ENCODE results near the gene GOLGA6L22. TPM values are rescaled to one million over a fixed set of nuclear protein-coding genes. Genes with fewer than 3 reads are reported as not detected.
A peak's percentile ranks its signal among the peaks of the same experiment; 100 is the strongest.
"Not testable (repeated sequence)": the region's sequence is repeated elsewhere in the genome, so short reads cannot be mapped to it uniquely, and the experiment has no call there.

GOLGA6L22 gene
- total RNA-seq, result not detected

- H3K9me3 Mint-ChIP-seq (ENCODE audit: low read depth); intact Hi-C loops (cut with DNase I, micrococcal nuclease); H3K4me3 Mint-ChIP-seq; CTCF ChIA-PET; H3K27ac Mint-ChIP-seq; H3K4me1 Mint-ChIP-seq; DNase-seq; ATAC-seq; H3K36me3 Mint-ChIP-seq (ENCODE audit: low read depth); H3K27me3 Mint-ChIP-seq; POLR2A ChIA-PET: not testable (repeated sequence)
Measured at GRCh38 chr15:22458603-22459002, at the start of gene GOLGA6L22. TSS of gene GOLGA6L22 (plus strand) at chr15:22458903. CDS start at chr15:22458994, 91 bp downstream.

GRCh38 chr15:22417288-22417687, 41.4 kb upstream of the GOLGA6L22 start:
- intact Hi-C loops (cut with DNase I, micrococcal nuclease); H3K36me3 Mint-ChIP-seq (ENCODE audit: low read depth); H3K4me1 Mint-ChIP-seq; ATAC-seq; H3K4me3 Mint-ChIP-seq; H3K27ac Mint-ChIP-seq; H3K9me3 Mint-ChIP-seq (ENCODE audit: low read depth); CTCF ChIA-PET; DNase-seq; POLR2A ChIA-PET; H3K27me3 Mint-ChIP-seq: not testable (repeated sequence)

- DNase-seq; H3K36me3 Mint-ChIP-seq (ENCODE audit: low read depth); POLR2A ChIA-PET; H3K27me3 Mint-ChIP-seq; H3K4me1 Mint-ChIP-seq; intact Hi-C loops (cut with DNase I, micrococcal nuclease); ATAC-seq; CTCF ChIA-PET; H3K9me3 Mint-ChIP-seq (ENCODE audit: low read depth); H3K27ac Mint-ChIP-seq; H3K4me3 Mint-ChIP-seq: not testable (repeated sequence)
Measured at GRCh38 chr15:22417795-22418194, 40.9 kb upstream of the GOLGA6L22 start.

GRCh38 chr15:22418212-22418611, 40.5 kb upstream of the GOLGA6L22 start:
- ATAC-seq; H3K27ac Mint-ChIP-seq; H3K36me3 Mint-ChIP-seq (ENCODE audit: low read depth); H3K27me3 Mint-ChIP-seq; H3K9me3 Mint-ChIP-seq (ENCODE audit: low read depth); DNase-seq; H3K4me1 Mint-ChIP-seq; intact Hi-C loops (cut with DNase I, micrococcal nuclease); H3K4me3 Mint-ChIP-seq; POLR2A ChIA-PET; CTCF ChIA-PET: not testable (repeated sequence)

- POLR2A ChIA-PET; CTCF ChIA-PET; H3K4me3 Mint-ChIP-seq; H3K36me3 Mint-ChIP-seq (ENCODE audit: low read depth); H3K4me1 Mint-ChIP-seq; DNase-seq; intact Hi-C loops (cut with DNase I, micrococcal nuclease); H3K27me3 Mint-ChIP-seq; H3K27ac Mint-ChIP-seq; ATAC-seq; H3K9me3 Mint-ChIP-seq (ENCODE audit: low read depth): not testable (repeated sequence)
Measured at GRCh38 chr15:22418666-22419065, 40.0 kb upstream of the GOLGA6L22 start.

- CTCF ChIA-PET; H3K9me3 Mint-ChIP-seq (ENCODE audit: low read depth); H3K4me1 Mint-ChIP-seq; ATAC-seq; H3K27me3 Mint-ChIP-seq; DNase-seq; intact Hi-C loops (cut with DNase I, micrococcal nuclease); H3K4me3 Mint-ChIP-seq; H3K36me3 Mint-ChIP-seq (ENCODE audit: low read depth); H3K27ac Mint-ChIP-seq; POLR2A ChIA-PET: not testable (repeated sequence)
Measured at GRCh38 chr15:22420340-22420739, 38.4 kb upstream of the GOLGA6L22 start.

GRCh38 chr15:22429426-22429825, 29.3 kb upstream of the GOLGA6L22 start:
- intact Hi-C loops (cut with DNase I, micrococcal nuclease); H3K27me3 Mint-ChIP-seq; CTCF ChIA-PET; H3K4me3 Mint-ChIP-seq; H3K4me1 Mint-ChIP-seq; POLR2A ChIA-PET; ATAC-seq; DNase-seq; H3K9me3 Mint-ChIP-seq (ENCODE audit: low read depth); H3K36me3 Mint-ChIP-seq (ENCODE audit: low read depth); H3K27ac Mint-ChIP-seq: not testable (repeated sequence)

- ATAC-seq, result not testable (repeated sequence)
Measured at GRCh38 chr15:22431687-22432086, 27.0 kb upstream of the GOLGA6L22 start.

GRCh38 chr15:22494490-22495113, 35.9 kb downstream of the GOLGA6L22 start:
- H3K27me3 Mint-ChIP-seq; H3K27ac Mint-ChIP-seq; CTCF ChIA-PET; H3K4me1 Mint-ChIP-seq; H3K9me3 Mint-ChIP-seq (ENCODE audit: low read depth); H3K36me3 Mint-ChIP-seq (ENCODE audit: low read depth); intact Hi-C loops (cut with DNase I, micrococcal nuclease); POLR2A ChIA-PET: not testable (repeated sequence)
- peak; percentile 60 for ATAC-seq
- peak; percentile 51 for DNase-seq
- H3K4me3 Mint-ChIP-seq, result peak overlapping the region; percentile 55

More at GRCh38 chr15:22431687-22432086, 27.0 kb upstream of the GOLGA6L22 start:
- H3K27me3 Mint-ChIP-seq; POLR2A ChIA-PET; CTCF ChIA-PET; intact Hi-C loops (cut with DNase I, micrococcal nuclease); H3K9me3 Mint-ChIP-seq (ENCODE audit: low read depth); H3K27ac Mint-ChIP-seq; H3K4me3 Mint-ChIP-seq; H3K4me1 Mint-ChIP-seq; H3K36me3 Mint-ChIP-seq (ENCODE audit: low read depth); DNase-seq: not testable (repeated sequence)

- ATAC-seq; H3K9me3 Mint-ChIP-seq (ENCODE audit: low read depth); H3K4me1 Mint-ChIP-seq; CTCF ChIA-PET; DNase-seq; POLR2A ChIA-PET; H3K4me3 Mint-ChIP-seq; H3K27ac Mint-ChIP-seq; H3K36me3 Mint-ChIP-seq (ENCODE audit: low read depth); intact Hi-C loops (cut with DNase I, micrococcal nuclease); H3K27me3 Mint-ChIP-seq: not testable (repeated sequence)
Measured at GRCh38 chr15:22497200-22497599, 38.5 kb downstream of the GOLGA6L22 start.

- intact Hi-C loops (cut with DNase I, micrococcal nuclease); H3K36me3 Mint-ChIP-seq (ENCODE audit: low read depth); DNase-seq; CTCF ChIA-PET; H3K27ac Mint-ChIP-seq; ATAC-seq; H3K4me3 Mint-ChIP-seq; H3K9me3 Mint-ChIP-seq (ENCODE audit: low read depth); POLR2A ChIA-PET; H3K27me3 Mint-ChIP-seq; H3K4me1 Mint-ChIP-seq: not testable (repeated sequence)
Measured at GRCh38 chr15:22498220-22498925, 39.7 kb downstream of the GOLGA6L22 start.

GRCh38 chr15:22502272-22502671, 43.6 kb downstream of the GOLGA6L22 start:
- POLR2A ChIA-PET; H3K4me1 Mint-ChIP-seq; H3K4me3 Mint-ChIP-seq; intact Hi-C loops (cut with DNase I, micrococcal nuclease); H3K36me3 Mint-ChIP-seq (ENCODE audit: low read depth); H3K9me3 Mint-ChIP-seq (ENCODE audit: low read depth); H3K27me3 Mint-ChIP-seq; DNase-seq; CTCF ChIA-PET; H3K27ac Mint-ChIP-seq; ATAC-seq: not testable (repeated sequence)

All from activated CD4-positive, alpha-beta T cell treated with anti-CD3 and anti-CD28 coated beads for 36 hours (primary cell).